ENCODE results near the gene DCAF4.
A peak's percentile ranks its signal among the peaks of the same experiment; 100 is the strongest.

The DCAF4 gene

DNA sequence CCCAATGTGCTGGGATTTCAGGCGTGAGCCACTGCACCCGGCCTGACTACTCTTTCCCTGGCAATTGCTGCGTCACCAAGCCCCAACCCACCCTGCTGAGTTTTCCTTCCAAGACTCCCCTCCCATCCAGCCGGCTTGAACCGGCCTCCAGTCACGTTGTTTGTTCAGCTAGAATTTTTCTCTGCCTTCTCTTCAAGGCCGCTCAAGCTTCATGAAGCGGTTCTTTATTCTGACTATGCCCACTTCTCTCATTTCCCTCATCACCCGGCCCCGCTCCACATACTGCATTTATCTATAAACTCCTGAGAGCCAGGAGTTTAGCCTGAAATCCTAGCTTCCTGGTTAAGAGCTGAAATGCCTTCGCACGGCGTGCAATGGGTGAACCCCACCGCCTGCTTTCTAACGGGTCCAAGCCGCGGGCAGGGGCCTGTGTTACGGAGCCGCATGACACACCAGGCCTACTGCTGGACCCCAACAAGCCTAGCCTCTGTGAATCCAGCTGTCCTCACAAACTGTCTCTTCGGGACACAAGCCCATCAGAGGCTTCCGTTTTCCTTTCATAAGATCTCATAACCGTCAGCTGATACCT, 999 bp upstream of the DCAF4 start:
- H3K9me3 ChIP-seq (ENCODE audit: severe bottlenecking): no peaks in the 10 kb centered on the region
- no peak for DNase-seq
- H3K27me3 ChIP-seq (ENCODE audit: insufficient read depth, low read depth, severe bottlenecking): no peaks in the 10 kb centered on the region
- peak overlapping the region; percentile 52 for H3K4me3 ChIP-seq (ENCODE audit: low read depth, low read length)
- TF ChIP-seq, protein P1, sequence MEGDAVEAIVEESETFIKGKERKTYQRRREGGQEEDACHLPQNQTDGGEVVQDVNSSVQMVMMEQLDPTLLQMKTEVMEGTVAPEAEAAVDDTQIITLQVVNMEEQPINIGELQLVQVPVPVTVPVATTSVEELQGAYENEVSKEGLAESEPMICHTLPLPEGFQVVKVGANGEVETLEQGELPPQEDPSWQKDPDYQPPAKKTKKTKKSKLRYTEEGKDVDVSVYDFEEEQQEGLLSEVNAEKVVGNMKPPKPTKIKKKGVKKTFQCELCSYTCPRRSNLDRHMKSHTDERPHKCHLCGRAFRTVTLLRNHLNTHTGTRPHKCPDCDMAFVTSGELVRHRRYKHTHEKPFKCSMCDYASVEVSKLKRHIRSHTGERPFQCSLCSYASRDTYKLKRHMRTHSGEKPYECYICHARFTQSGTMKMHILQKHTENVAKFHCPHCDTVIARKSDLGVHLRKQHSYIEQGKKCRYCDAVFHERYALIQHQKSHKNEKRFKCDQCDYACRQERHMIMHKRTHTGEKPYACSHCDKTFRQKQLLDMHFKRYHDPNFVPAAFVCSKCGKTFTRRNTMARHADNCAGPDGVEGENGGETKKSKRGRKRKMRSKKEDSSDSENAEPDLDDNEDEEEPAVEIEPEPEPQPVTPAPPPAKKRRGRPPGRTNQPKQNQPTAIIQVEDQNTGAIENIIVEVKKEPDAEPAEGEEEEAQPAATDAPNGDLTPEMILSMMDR (IDR thresholded peaks at IDR 0.05; ENCODE audit: low read depth, low read length): no peak
- peaks cover 3% of the 10 kb centered on the region; the same call in 1 of the 2 replicates for H3K36me3 ChIP-seq
- no peak overlapping the region for H3K27ac ChIP-seq

DNA sequence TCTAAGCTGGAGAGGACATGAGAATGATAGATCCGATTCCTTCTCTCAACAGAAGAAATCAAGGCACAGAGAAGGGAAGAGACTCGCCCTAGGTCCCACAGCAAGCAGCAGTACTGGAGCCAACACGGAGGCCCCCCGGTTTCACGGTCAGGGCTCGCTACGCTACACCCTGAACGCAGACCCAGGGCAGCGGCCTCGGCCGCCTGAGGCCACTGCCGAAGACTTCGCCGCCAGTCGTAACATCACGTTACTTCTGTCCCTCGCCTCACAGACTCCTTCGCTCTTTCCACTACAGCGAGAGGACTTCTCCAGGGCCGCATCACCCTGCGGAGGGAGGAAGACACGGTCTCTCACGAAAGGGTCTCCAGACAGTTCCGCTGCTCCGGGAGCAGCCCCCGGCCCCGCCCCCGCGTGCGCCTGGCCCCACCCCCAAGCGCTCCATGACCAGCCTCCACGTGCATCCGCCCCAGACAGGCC, 411 bp upstream of the DCAF4 start:
- H3K27ac ChIP-seq: no peak overlapping the region
- H3K36me3 ChIP-seq: peaks cover 3% of the 10 kb centered on the region; the same call in 1 of the 2 replicates
- no peaks in the 10 kb centered on the region for H3K9me3 ChIP-seq (ENCODE audit: severe bottlenecking)
- TF ChIP-seq, protein P1 (IDR thresholded peaks at IDR 0.05; ENCODE audit: low read depth, low read length): no peak
- DNase-seq: no peak
- H3K27me3 ChIP-seq (ENCODE audit: insufficient read depth, low read depth, severe bottlenecking): no peaks in the 10 kb centered on the region
- peak overlapping the region; percentile 52 for H3K4me3 ChIP-seq (ENCODE audit: low read depth, low read length)

DNA sequence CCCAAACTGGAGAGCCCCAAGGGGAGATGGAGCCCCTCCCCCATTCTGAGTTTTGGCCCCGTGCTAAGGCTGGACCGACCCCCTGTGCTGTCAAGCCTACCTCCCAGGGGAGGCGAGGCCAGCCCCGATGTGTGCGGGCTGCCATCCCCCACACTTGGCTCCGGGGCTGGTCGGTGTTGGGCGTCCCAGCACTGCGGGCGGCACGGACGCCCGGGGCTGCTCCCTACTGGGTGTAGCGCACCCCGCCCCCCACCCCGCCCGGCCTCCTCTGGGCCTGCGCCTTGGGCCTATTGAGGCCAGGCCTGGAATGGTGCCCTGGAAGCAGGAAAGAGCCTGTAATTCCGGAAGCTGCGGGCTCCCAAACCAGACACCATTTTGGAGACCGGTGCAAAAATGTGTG, 2.6 kb downstream of the DCAF4 start:
- DNase-seq: no peak
- Histone ChIP-seq H3K4me3 (ENCODE audit: low read depth, low read length) (no peak overlapping the region), H3K27ac (no peak overlapping the region), H3K36me3 (peaks cover 3% of the 10 kb centered on the region; the same call in 1 of the 2 replicates), H3K27me3 (ENCODE audit: insufficient read depth, low read depth, severe bottlenecking) (no peaks in the 10 kb centered on the region), H3K9me3 (ENCODE audit: severe bottlenecking) (no peaks in the 10 kb centered on the region)
- TF ChIP-seq, protein P1 (IDR thresholded peaks at IDR 0.05; ENCODE audit: low read depth, low read length): no peak

DNA sequence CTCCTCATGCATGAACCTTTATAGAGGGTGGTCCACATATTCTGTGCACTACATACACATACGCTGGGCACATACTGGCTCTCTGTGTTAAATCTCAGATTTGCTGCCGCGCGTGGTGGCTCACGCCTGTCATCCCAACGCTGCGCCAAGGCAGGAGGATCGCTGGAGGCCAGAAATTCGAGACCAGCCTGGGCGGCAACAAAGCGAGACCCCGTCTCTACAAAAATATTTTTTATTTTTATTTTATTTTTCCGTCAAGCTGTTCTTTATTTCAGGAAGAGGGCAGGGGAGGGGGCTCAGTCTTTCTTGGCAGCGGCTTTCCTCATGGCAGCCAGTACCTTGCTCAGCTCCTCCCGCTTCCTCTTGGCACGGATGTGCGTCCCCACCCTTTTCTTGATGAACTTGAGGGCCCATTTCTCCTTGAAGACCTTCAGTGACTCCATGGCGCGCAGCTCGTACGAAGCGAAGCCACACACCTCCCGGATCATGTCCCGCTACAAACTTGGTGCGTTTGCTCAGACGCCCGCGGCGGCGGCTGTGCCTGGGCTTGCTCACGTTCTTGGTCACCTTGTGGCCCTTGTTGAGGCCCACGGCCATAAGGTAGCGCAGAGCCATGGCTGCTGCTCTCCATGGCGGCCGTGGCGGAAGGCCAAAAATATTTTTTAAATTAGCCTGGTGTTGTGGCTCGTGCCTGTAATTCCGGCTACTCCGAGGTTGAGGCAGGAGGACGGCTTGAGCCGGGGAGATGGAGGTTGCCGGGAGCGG, 3.2 kb downstream of the DCAF4 start:
- H3K36me3 ChIP-seq: peaks cover 3% of the 10 kb centered on the region; the same call in 1 of the 2 replicates
- H3K9me3 ChIP-seq (ENCODE audit: severe bottlenecking): no peaks in the 10 kb centered on the region
- no peak overlapping the region for H3K4me3 ChIP-seq (ENCODE audit: low read depth, low read length)
- H3K27me3 ChIP-seq (ENCODE audit: insufficient read depth, low read depth, severe bottlenecking): no peaks in the 10 kb centered on the region
- no peak overlapping the region for H3K27ac ChIP-seq
- TF ChIP-seq, protein P1 (IDR thresholded peaks at IDR 0.05; ENCODE audit: low read depth, low read length): no peak
- DNase-seq: no peak

DNA sequence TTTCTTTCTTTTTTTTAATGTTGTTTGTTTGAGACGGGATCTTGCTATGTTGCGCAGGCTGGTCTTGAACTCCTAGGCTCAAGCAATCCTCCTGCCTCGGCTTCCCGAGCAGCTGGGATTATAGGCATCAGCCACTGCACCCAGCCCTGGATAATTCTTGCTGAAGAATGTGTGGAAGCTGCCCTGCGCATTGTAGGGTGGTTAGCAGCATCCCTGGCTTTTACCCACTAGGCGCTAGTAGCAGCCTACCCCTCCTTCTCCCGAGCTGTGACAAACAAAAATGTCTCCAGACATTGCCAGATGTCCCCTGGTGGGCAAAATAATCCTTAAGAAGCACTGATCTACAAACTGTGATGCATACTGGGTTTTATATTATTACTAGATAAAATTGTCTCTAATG, 6.6 kb downstream of the DCAF4 start:
- Histone ChIP-seq H3K4me3 (ENCODE audit: low read depth, low read length) (no peak overlapping the region), H3K9me3 (ENCODE audit: severe bottlenecking) (no peaks in the 10 kb centered on the region), H3K36me3 (peaks cover 3% of the 10 kb centered on the region; the same call in 1 of the 2 replicates), H3K27me3 (ENCODE audit: insufficient read depth, low read depth, severe bottlenecking) (no peaks in the 10 kb centered on the region), H3K27ac (no peak overlapping the region)
- no peak for DNase-seq
- TF ChIP-seq, protein P1 (IDR thresholded peaks at IDR 0.05; ENCODE audit: low read depth, low read length): no peak
